GM18502 (cell line): ENCODE data around the gene INPP4B.
"Not testable (repeated sequence)": the region's sequence is repeated elsewhere in the genome, so short reads cannot be mapped to it uniquely, and the experiment has no call there.

Experiments used
- ATAC-seq: cut with Tn5 transposase; IDR thresholded peaks from one replicate; pipeline ENCODE4 v1.9.1; 2021; ENCODE audit warnings: mild to moderate bottlenecking; ENCODE audit not compliant: unreplicated experiment, poor library complexity

Gene INPP4B

GRCh38 chr4:142826503-142827241 is 19.4 kb downstream of the INPP4B start:
- no peak for ATAC-seq

- ATAC-seq: no peak
These were observed 21.7 kb downstream of the INPP4B start for GRCh38 chr4:142824368-142824767.

GRCh38 chr4:142823796-142824195 is 22.3 kb downstream of the INPP4B start:
- ATAC-seq: no peak

- no peak for ATAC-seq
These were observed 27.6 kb downstream of the INPP4B start for GRCh38 chr4:142818476-142818875.

- ATAC-seq: no peak
These were observed 28.1 kb downstream of the INPP4B start for GRCh38 chr4:142818031-142818430.

- no peak for ATAC-seq
These were observed 28.7 kb downstream of the INPP4B start for GRCh38 chr4:142817442-142817841.

GRCh38 chr4:142815834-142816233 is 30.3 kb downstream of the INPP4B start:
- no peak for ATAC-seq

GRCh38 chr4:142813388-142813787 is 32.7 kb downstream of the INPP4B start:
- ATAC-seq: no peak

GRCh38 chr4:142812091-142812490 is 34.0 kb downstream of the INPP4B start:
- ATAC-seq: no peak

GRCh38 chr4:142811034-142811433 is 35.1 kb downstream of the INPP4B start:
- no peak for ATAC-seq

- no peak for ATAC-seq
These were observed 36.5 kb downstream of the INPP4B start for GRCh38 chr4:142809559-142809958.

GRCh38 chr4:142803879-142804278 is 42.2 kb downstream of the INPP4B start:
- ATAC-seq: not testable (repeated sequence)

- no peak for ATAC-seq
These were observed 44.1 kb downstream of the INPP4B start for GRCh38 chr4:142801966-142802365.

- no peak for ATAC-seq
These were observed 65.0 kb downstream of the INPP4B start for GRCh38 chr4:142781114-142781513.

- ATAC-seq: no peak
These were observed 67.2 kb downstream of the INPP4B start for GRCh38 chr4:142778900-142779299.

GRCh38 chr4:142778430-142778829 is 67.7 kb downstream of the INPP4B start:
- ATAC-seq: no peak

GRCh38 chr4:142777045-142777743 is 68.9 kb downstream of the INPP4B start:
- ATAC-seq: no peak

GRCh38 chr4:142776026-142776425 is 70.1 kb downstream of the INPP4B start:
- no peak for ATAC-seq

GRCh38 chr4:142773505-142773904 is 72.6 kb downstream of the INPP4B start:
- no peak for ATAC-seq

GRCh38 chr4:142762280-142762679 is 83.8 kb downstream of the INPP4B start:
- no peak for ATAC-seq

- ATAC-seq: no peak
These were observed 93.8 kb downstream of the INPP4B start for GRCh38 chr4:142752202-142752786.
